ENCODE results near the gene SHISAL2A. TPM values are rescaled to one million over a fixed set of nuclear protein-coding genes. Genes with fewer than 3 reads are reported as not detected.

The SHISAL2A gene
- total and polyA plus RNA-seq, 2 donors (not counting 1 experiment from before 2014, with no cell fraction given) = not detected

DNA sequence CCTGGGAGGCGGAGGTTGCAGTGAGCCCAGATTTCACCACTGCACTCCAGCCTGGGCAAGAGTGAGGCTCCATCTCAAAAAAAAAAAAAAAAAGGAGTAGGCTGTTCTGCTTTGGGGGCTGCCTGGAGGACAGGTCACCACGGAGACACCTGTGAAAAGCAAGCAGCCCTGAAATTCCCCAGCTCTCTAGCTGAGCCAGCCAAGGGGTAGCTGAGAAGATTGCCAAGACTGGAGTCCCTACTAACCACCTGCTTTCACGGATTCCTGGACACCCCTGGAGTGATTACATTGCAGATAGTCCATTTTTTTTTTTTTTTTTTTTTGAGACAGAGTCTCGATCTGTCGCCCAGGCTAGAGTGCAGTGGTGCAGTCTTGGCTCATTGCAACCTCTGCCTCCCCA, 18.3 kb upstream of the SHISAL2A start:
- H3K9ac ChIP-seq (ENCODE audit: insufficient read depth, low read length) = no peak overlapping the region
- TF ChIP-seq CTCF (conservative IDR thresholded peaks at IDR 0.05 in 1 of 2, IDR thresholded peaks at IDR 0.05 in 1 of 2; ENCODE audit: low read depth in 1 of 2, low read length in 2 of 2) (no peak), EZH2 (IDR thresholded peaks at IDR 0.05; ENCODE audit: low read length, missing control alignments) (no peak)
- no peaks in the 10 kb centered on the region for H3K79me2 ChIP-seq (ENCODE audit: control insufficient read depth, insufficient read depth, low read length)
- H3K9me3 ChIP-seq (ENCODE audit: control insufficient read depth, insufficient read depth, low read depth, low read length) = no peaks in the 10 kb centered on the region
- DNase-seq (ENCODE audit: low read depth in 2 of 2) = no peak
- H3K4me2 ChIP-seq (ENCODE audit: extremely low read depth, insufficient read depth, low read length) = no peak overlapping the region
- H4K20me1 ChIP-seq (ENCODE audit: control insufficient read depth, extremely low read depth, insufficient read depth, low read length) = no peaks in the 10 kb centered on the region
- no peak overlapping the region for H2AFZ ChIP-seq (ENCODE audit: low read length)
- H3K27ac ChIP-seq (ENCODE audit: insufficient read depth, low read length) = no peak overlapping the region
- no peaks in the 10 kb centered on the region for H3K4me1 ChIP-seq (ENCODE audit: control insufficient read depth, extremely low read depth, insufficient read depth, low read length)
- H3K4me3 ChIP-seq (replicated peaks in 1 of 4; ENCODE audit: control extremely low read depth in 1 of 4, insufficient read depth in 1 of 4, low read depth in 3 of 4, low read length in 4 of 4) = no peak overlapping the region
- no peaks in the 10 kb centered on the region for H3K27me3 ChIP-seq (ENCODE audit: control insufficient read depth, insufficient read depth, low read length)
- H3K36me3 ChIP-seq (ENCODE audit: control insufficient read depth, insufficient read depth, low read length) = no peaks in the 10 kb centered on the region

GRCh38 chr1:52615489-52616042, 17.4 kb upstream of the SHISAL2A start:
- H3K4me3 ChIP-seq (replicated peaks in 1 of 4; ENCODE audit: control extremely low read depth in 1 of 4, insufficient read depth in 1 of 4, low read depth in 3 of 4, low read length in 4 of 4) = no peak overlapping the region
- no peaks in the 10 kb centered on the region for H3K4me1 ChIP-seq (ENCODE audit: control insufficient read depth, extremely low read depth, insufficient read depth, low read length)
- DNase-seq (ENCODE audit: low read depth in 2 of 2) = no peak
- TF ChIP-seq CTCF (conservative IDR thresholded peaks at IDR 0.05 in 1 of 2, IDR thresholded peaks at IDR 0.05 in 1 of 2; ENCODE audit: low read depth in 1 of 2, low read length in 2 of 2) (no peak), EZH2 (IDR thresholded peaks at IDR 0.05; ENCODE audit: low read length, missing control alignments) (no peak)
- no peak overlapping the region for H2AFZ ChIP-seq (ENCODE audit: low read length)
- no peaks in the 10 kb centered on the region for H3K79me2 ChIP-seq (ENCODE audit: control insufficient read depth, insufficient read depth, low read length)
- H3K27ac ChIP-seq (ENCODE audit: insufficient read depth, low read length) = no peak overlapping the region
- no peaks in the 10 kb centered on the region for H3K36me3 ChIP-seq (ENCODE audit: control insufficient read depth, insufficient read depth, low read length)
- no peaks in the 10 kb centered on the region for H4K20me1 ChIP-seq (ENCODE audit: control insufficient read depth, extremely low read depth, insufficient read depth, low read length)
- H3K9ac ChIP-seq (ENCODE audit: insufficient read depth, low read length) = no peak overlapping the region
- no peak overlapping the region for H3K4me2 ChIP-seq (ENCODE audit: extremely low read depth, insufficient read depth, low read length)
- no peaks in the 10 kb centered on the region for H3K9me3 ChIP-seq (ENCODE audit: control insufficient read depth, insufficient read depth, low read depth, low read length)
- no peaks in the 10 kb centered on the region for H3K27me3 ChIP-seq (ENCODE audit: control insufficient read depth, insufficient read depth, low read length)

DNA sequence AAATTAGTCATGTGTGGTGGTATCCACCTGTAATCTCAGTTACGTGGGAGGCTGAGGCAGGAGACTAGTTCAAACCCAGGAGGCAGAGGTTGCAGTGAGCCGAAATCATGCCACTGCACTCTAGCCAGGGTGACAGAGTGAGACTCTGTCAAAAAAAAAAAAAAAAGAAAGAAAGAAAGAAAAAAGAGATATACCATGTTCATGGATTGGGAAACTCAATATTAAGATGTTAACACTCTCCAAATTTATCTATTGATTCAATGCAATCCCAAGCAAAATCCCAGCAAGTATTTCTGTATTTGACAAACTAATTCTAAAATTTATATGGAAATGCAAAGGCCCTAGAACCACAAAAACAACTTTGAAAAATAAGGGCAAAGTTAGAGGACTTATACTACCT, 11.0 kb upstream of the SHISAL2A start:
- H4K20me1 ChIP-seq (ENCODE audit: control insufficient read depth, extremely low read depth, insufficient read depth, low read length) = no peaks in the 10 kb centered on the region
- no peak overlapping the region for H3K4me2 ChIP-seq (ENCODE audit: extremely low read depth, insufficient read depth, low read length)
- TF ChIP-seq EZH2 (IDR thresholded peaks at IDR 0.05; ENCODE audit: low read length, missing control alignments) (no peak), CTCF (conservative IDR thresholded peaks at IDR 0.05 in 1 of 2, IDR thresholded peaks at IDR 0.05 in 1 of 2; ENCODE audit: low read depth in 1 of 2, low read length in 2 of 2) (no peak)
- DNase-seq (ENCODE audit: low read depth in 2 of 2) = no peak
- H2AFZ ChIP-seq (ENCODE audit: low read length) = no peak overlapping the region
- H3K4me1 ChIP-seq (ENCODE audit: control insufficient read depth, extremely low read depth, insufficient read depth, low read length) = no peaks in the 10 kb centered on the region
- no peak overlapping the region for H3K9ac ChIP-seq (ENCODE audit: insufficient read depth, low read length)
- H3K27ac ChIP-seq (ENCODE audit: insufficient read depth, low read length) = no peak overlapping the region
- no peaks in the 10 kb centered on the region for H3K27me3 ChIP-seq (ENCODE audit: control insufficient read depth, insufficient read depth, low read length)
- no peaks in the 10 kb centered on the region for H3K79me2 ChIP-seq (ENCODE audit: control insufficient read depth, insufficient read depth, low read length)
- H3K4me3 ChIP-seq (replicated peaks in 1 of 4; ENCODE audit: control extremely low read depth in 1 of 4, insufficient read depth in 1 of 4, low read depth in 3 of 4, low read length in 4 of 4) = no peak overlapping the region
- no peaks in the 10 kb centered on the region for H3K9me3 ChIP-seq (ENCODE audit: control insufficient read depth, insufficient read depth, low read depth, low read length)
- no peaks in the 10 kb centered on the region for H3K36me3 ChIP-seq (ENCODE audit: control insufficient read depth, insufficient read depth, low read length)

Measured in fibroblast of lung (primary cell).